GM10266 (cell line): Measurements from ENCODE around the gene DENND1A.

ENCODE experiments used
- DNase-seq: peaks from one replicate; pipeline ENCODE4 v3.0.0; 2012; ENCODE audit errors: extremely low spot score
- CTCF ChIP-seq: IDR thresholded peaks from 2 replicates; pipeline ENCODE4 v1.5.1; 2012; ENCODE audit warnings: mild to moderate bottlenecking, low read depth; ENCODE audit not compliant: control insufficient read depth, insufficient read depth; ENCODE audit errors: missing control alignments

Gene DENND1A

GRCh38 chr9:123484130-123484529, 445.8 kb downstream of the DENND1A start:
- no peak for TF ChIP-seq CTCF

GRCh38 chr9:123483191-123483803, 446.6 kb downstream of the DENND1A start:
- no peak for TF ChIP-seq CTCF
- no peak for DNase-seq

More at GRCh38 chr9:123484130-123484529, 445.8 kb downstream of the DENND1A start:
- no peak for DNase-seq

GRCh38 chr9:123482295-123482968, 447.5 kb downstream of the DENND1A start:
- no peak for DNase-seq
- no peak for TF ChIP-seq CTCF

GRCh38 chr9:123481209-123481865, 448.6 kb downstream of the DENND1A start:
- DNase-seq: no peak
- TF ChIP-seq CTCF: no peak

GRCh38 chr9:123480791-123481190, 449.1 kb downstream of the DENND1A start:
- no peak for DNase-seq
- TF ChIP-seq CTCF: no peak

GRCh38 chr9:123480096-123480495, 449.8 kb downstream of the DENND1A start:
- no peak for TF ChIP-seq CTCF
- DNase-seq: no peak
